22Rv1 (cell line): ENCODE measurements around the gene HCST.

Experiments used
- H3K27ac ChIP-seq: fragments of 450-650 bp; 2 replicates; pipeline ENCODE4 v1.5.1; 2017
- ZFX ChIP-seq: fragments of 450-650 bp; IDR thresholded peaks from 2 replicates; pipeline ENCODE4 v1.6.1; 2017; ENCODE audit warnings: antibody characterized with exemption, borderline replicate concordance
- TF ChIP-seq, protein P1 (sequence below): fragments of 450-650 bp; IDR thresholded peaks from 2 replicates; pipeline ENCODE4 v1.5.1; 2017; ENCODE audit warnings: mild to moderate bottlenecking

HCST gene

DNA sequence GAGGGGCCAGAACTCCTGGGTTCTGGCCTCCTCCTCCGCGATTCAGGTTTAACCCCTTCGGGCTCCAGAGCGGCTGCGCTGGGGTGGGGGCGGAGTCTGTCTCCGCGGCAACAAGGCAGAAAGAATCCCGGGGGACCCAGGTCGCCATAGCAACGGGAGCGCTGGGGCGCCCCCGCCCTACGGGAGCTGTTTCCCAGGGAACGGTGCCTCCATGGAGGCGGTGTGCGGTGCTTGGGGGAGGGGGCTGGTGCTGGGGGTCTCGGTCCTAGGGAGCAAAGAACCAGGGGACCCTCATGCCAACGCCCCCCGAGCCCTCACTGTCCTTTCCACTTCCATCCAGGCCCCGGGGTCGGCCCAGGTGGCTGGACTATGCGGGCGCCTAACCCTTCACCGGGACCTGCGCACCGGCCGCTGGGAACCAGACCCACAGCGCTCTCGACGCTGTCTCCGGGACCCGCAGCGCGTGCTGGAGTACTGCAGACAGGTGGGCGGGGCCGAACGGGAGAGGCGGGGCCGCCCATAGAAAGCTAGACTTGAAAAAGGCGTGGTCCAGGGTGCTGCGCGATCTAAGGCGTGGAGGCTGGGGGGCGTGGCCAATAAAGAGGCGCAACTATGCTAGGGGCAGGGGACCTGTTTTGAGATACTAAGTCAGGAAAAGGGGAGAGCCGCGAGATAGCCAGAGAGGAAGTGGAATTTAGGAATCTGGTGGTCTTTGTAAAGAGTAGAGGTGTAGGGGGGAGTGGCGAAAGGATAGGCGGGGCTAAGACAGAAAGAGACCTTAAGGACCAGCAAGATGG lies 32.8 kb upstream of the HCST start:
- TF ChIP-seq ZFX: no peak
- TF ChIP-seq, protein P1, sequence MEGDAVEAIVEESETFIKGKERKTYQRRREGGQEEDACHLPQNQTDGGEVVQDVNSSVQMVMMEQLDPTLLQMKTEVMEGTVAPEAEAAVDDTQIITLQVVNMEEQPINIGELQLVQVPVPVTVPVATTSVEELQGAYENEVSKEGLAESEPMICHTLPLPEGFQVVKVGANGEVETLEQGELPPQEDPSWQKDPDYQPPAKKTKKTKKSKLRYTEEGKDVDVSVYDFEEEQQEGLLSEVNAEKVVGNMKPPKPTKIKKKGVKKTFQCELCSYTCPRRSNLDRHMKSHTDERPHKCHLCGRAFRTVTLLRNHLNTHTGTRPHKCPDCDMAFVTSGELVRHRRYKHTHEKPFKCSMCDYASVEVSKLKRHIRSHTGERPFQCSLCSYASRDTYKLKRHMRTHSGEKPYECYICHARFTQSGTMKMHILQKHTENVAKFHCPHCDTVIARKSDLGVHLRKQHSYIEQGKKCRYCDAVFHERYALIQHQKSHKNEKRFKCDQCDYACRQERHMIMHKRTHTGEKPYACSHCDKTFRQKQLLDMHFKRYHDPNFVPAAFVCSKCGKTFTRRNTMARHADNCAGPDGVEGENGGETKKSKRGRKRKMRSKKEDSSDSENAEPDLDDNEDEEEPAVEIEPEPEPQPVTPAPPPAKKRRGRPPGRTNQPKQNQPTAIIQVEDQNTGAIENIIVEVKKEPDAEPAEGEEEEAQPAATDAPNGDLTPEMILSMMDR: no peak
- peak overlapping the region; percentile 61 for H3K27ac ChIP-seq

DNA sequence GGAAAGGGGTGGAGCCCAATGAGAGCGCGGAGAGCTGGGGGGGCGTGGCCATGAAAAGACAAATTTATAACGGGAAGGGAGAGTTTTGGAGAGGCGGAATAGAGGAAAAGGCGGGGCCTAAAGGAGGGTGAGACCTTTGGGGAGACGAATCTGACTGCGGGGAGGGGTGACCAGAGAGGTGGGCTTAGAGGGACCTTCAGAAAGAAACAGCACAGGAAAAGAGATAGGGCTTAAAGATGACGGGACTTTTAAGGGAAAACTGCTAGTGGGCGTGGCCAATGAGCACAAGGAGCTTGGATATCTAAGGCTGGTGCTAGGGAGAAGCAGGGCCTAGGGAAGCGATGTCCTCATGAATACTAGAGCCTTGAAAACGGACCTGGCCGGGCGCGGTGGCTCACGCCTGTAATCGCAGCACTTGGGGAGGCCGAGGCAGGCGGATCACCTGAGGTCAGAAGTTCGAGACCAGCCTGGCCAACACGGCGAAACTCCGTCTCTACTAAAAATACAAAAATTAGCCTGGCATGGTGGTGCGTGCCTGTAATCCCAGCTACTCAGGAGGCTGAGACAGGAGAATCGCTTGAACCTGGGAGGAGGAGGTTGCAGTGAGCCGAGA lies 32.1 kb upstream of the HCST start:
- H3K27ac ChIP-seq: peak overlapping the region; percentile 61

DNA sequence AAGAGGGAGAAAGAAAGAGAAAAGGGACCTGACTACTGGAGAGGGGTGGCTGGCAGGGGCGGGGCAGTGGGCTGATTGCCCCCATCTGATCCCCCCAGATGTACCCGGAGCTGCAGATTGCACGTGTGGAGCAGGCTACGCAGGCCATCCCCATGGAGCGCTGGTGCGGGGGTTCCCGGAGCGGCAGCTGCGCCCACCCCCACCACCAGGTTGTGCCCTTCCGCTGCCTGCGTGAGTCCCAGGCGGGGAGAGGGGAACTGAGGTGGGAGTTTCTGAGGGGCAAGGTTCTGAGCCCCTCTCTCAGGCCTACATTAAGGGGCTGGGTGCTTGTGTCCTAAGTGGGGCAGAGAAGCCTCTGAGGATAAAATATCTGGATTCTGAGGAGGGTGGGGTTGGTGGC lies 31.5 kb upstream of the HCST start:
- no peak overlapping the region for H3K27ac ChIP-seq
- no peak for TF ChIP-seq ZFX
- TF ChIP-seq, protein P1: no peak

DNA sequence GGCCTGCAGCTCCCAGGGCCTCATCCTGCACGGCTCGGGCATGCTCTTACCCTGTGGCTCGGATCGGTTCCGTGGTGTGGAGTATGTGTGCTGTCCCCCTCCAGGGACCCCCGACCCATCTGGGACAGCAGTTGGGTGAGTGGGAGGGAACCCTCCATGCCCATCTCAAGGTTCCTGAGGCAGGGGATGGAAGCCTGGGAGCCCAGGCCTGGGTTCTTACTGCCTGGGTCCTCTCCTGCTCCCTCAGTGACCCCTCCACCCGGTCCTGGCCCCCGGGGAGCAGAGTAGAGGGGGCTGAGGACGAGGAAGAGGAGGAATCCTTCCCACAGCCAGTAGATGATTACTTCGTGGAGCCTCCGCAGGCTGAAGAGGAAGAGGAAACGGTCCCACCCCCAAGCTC lies 30.7 kb upstream of the HCST start:
- TF ChIP-seq ZFX: no peak
- TF ChIP-seq, protein P1: no peak
- no peak overlapping the region for H3K27ac ChIP-seq

DNA sequence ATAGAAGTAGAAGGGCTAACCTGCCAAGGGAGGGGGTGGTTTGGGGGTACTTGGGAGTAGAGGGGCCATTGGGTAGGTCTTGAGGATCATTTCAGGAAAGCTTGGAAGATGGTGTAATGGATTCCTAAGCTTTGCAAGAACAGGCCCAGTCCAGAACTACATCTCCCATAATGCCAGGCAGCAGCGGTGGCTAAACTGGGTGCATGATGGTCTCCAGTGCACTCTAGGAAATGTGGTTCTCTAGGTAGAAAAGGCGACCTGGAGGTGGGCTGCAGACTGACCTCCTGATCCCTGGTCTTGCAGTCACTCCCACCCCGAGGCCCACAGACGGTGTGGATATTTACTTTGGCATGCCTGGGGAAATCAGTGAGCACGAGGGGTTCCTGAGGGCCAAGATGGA lies 30.1 kb upstream of the HCST start:
- no peak overlapping the region for H3K27ac ChIP-seq
- TF ChIP-seq ZFX: no peak
- TF ChIP-seq, protein P1: no peak

DNA sequence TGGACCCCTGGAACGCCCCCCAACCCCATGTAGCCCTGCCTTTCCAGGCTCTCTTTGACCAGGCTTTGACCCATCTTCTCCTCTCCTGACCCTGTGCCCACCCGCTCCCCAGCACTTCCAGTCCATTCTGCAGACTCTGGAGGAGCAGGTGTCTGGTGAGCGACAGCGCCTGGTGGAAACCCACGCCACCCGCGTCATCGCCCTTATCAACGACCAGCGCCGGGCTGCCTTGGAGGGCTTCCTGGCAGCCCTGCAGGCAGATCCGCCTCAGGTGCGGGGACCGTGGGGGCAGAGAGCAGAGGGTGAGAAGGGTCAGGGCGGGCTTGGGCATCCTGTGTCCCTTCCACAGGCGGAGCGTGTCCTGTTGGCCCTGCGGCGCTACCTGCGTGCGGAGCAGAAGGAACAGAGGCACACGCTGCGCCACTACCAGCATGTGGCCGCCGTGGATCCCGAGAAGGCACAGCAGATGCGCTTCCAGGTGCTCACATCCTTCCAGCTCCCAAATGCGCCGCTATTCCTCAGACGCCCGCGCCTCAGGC lies 27.9 kb upstream of the HCST start:
- TF ChIP-seq ZFX: no peak
- TF ChIP-seq, protein P1: no peak
- H3K27ac ChIP-seq: no peak overlapping the region

DNA sequence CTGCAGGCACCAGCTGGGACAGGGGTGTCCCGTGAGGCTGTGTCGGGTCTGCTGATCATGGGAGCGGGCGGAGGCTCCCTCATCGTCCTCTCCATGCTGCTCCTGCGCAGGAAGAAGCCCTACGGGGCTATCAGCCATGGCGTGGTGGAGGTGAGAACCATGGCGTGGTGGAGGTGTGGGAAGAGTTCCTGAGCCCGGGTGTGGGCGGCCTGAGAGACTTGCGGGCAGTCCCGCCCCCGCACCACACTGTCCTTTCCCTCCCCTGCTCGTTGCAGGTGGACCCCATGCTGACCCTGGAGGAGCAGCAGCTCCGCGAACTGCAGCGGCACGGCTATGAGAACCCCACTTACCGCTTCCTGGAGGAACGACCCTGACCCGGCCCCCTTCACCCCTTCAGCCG lies 23.3 kb upstream of the HCST start:
- TF ChIP-seq, protein P1: no peak
- no peak for TF ChIP-seq ZFX

More for the DNA sequence above, 23.3 kb upstream of the HCST start:
- no peak overlapping the region for H3K27ac ChIP-seq
